Kidney epithelial cell (primary cell): ENCODE results near the gene LTBP1. TPM values are rescaled to one million over a fixed set of nuclear protein-coding genes. Genes with fewer than 3 reads are reported as not detected.

Source experiments
- DNase-seq: peaks from one replicate; pipeline ENCODE4 v3.0.0-alpha.2; 2010; ENCODE audit warnings: low read depth
- H3K27me3 ChIP-seq: 2 replicates; pipeline ENCODE4 v1.6.0; 2011; ENCODE audit warnings: low read length; ENCODE audit not compliant: control insufficient read depth, insufficient read depth
- H3K36me3 ChIP-seq: 2 replicates; pipeline ENCODE4 v1.5.1; 2011; ENCODE audit warnings: low read length; ENCODE audit not compliant: control insufficient read depth, insufficient read depth
- H3K4me3 ChIP-seq: 2 replicates; pipeline ENCODE4 v1.5.1; 2011; ENCODE audit warnings: low read depth, mild to moderate bottlenecking, control low read depth, low read length
- CTCF ChIP-seq: IDR thresholded peaks from 2 replicates; pipeline ENCODE4 v1.5.1; 2011; ENCODE audit warnings: mild to moderate bottlenecking, moderate library complexity, low read length, control low read depth, inconsistent platforms; ENCODE audit not compliant: insufficient read depth, poor library complexity, severe bottlenecking
- total RNA-seq: library from RNA; depleted of rRNA; stranded (reverse); fragments of >200 nt; gene quantifications from 2 replicates; pipeline ENCODE4 v1.2.3, GENCODE V29; 2015

LTBP1 gene
- total RNA-seq, 1 donor from 2014 or later: 39.3 TPM

- Histone ChIP-seq H3K36me3 (no peaks in the 10 kb centered on the region), H3K4me3 (no peak overlapping the region), H3K27me3 (no peaks in the 10 kb centered on the region)
- TF ChIP-seq CTCF: no peak
- no peak for DNase-seq
Measured at GRCh38 chr2:33022395-33022985, 75.7 kb downstream of the LTBP1 start.

- no peak for TF ChIP-seq CTCF
- no peaks in the 10 kb centered on the region for H3K27me3 ChIP-seq
Measured at GRCh38 chr2:33022989-33023727, 76.4 kb downstream of the LTBP1 start.

GRCh38 chr2:33023728-33024500 lies 77.2 kb downstream of the LTBP1 start:
- H3K36me3 ChIP-seq: no peaks in the 10 kb centered on the region
- no peak for TF ChIP-seq CTCF
- H3K4me3 ChIP-seq: no peak overlapping the region
- no peak for DNase-seq
- no peaks in the 10 kb centered on the region for H3K27me3 ChIP-seq

More at GRCh38 chr2:33022989-33023727, 76.4 kb downstream of the LTBP1 start:
- no peaks in the 10 kb centered on the region for H3K36me3 ChIP-seq
- DNase-seq: peak; percentile 47
- no peak overlapping the region for H3K4me3 ChIP-seq

GRCh38 chr2:33024758-33025157 lies 78.0 kb downstream of the LTBP1 start:
- no peak for TF ChIP-seq CTCF
- Histone ChIP-seq H3K27me3 (no peaks in the 10 kb centered on the region), H3K4me3 (no peak overlapping the region), H3K36me3 (no peaks in the 10 kb centered on the region)
- DNase-seq: no peak

- DNase-seq: no peak
- no peaks in the 10 kb centered on the region for H3K27me3 ChIP-seq
- H3K36me3 ChIP-seq: no peaks in the 10 kb centered on the region
- H3K4me3 ChIP-seq: no peak overlapping the region
- TF ChIP-seq CTCF: no peak
Measured at GRCh38 chr2:33029459-33029858, 82.7 kb downstream of the LTBP1 start.
